NCI-H1694 (cell line): Measurements from ENCODE around the gene ETV6.

Experiments used
- DNase-seq: peaks from one replicate; lab custom pipeline; 2025; lab: John Stamatoyannopoulos, UW

The ETV6 gene

GRCh38 chr12:11718105-11718504 lies 68.6 kb downstream of the ETV6 start:
- DNase-seq = no peak

- no peak for DNase-seq
Measured at GRCh38 chr12:11718768-11719253, 69.3 kb downstream of the ETV6 start.

- no peak for DNase-seq
Measured at GRCh38 chr12:11719678-11720099, 70.2 kb downstream of the ETV6 start.

- no peak for DNase-seq
Measured at GRCh38 chr12:11722071-11722470, 72.6 kb downstream of the ETV6 start.

GRCh38 chr12:11722578-11723138 lies 73.2 kb downstream of the ETV6 start:
- DNase-seq = no peak

- no peak for DNase-seq
Measured at GRCh38 chr12:11723993-11724392, 74.5 kb downstream of the ETV6 start.

- no peak for DNase-seq
Measured at GRCh38 chr12:11724888-11725311, 75.4 kb downstream of the ETV6 start.

GRCh38 chr12:11725686-11726085 lies 76.2 kb downstream of the ETV6 start:
- DNase-seq = no peak

- DNase-seq = no peak
Measured at GRCh38 chr12:11726659-11727058, 77.2 kb downstream of the ETV6 start.

- no peak for DNase-seq
Measured at GRCh38 chr12:11727133-11727664, 77.7 kb downstream of the ETV6 start.

- DNase-seq = no peak
Measured at GRCh38 chr12:11728154-11728755, 78.8 kb downstream of the ETV6 start.

GRCh38 chr12:11729008-11729407 lies 79.5 kb downstream of the ETV6 start:
- DNase-seq = no peak

- DNase-seq = no peak
Measured at GRCh38 chr12:11729439-11730150, 80.1 kb downstream of the ETV6 start.

GRCh38 chr12:11730299-11731041 lies 81.0 kb downstream of the ETV6 start:
- DNase-seq = no peak

GRCh38 chr12:11731042-11731357 lies 81.5 kb downstream of the ETV6 start:
- DNase-seq = no peak

- DNase-seq = no peak
Measured at GRCh38 chr12:11731455-11731854, 82.0 kb downstream of the ETV6 start.

GRCh38 chr12:11732023-11732422 lies 82.5 kb downstream of the ETV6 start:
- DNase-seq = no peak

- no peak for DNase-seq
Measured at GRCh38 chr12:11732715-11733114, 83.2 kb downstream of the ETV6 start.

- no peak for DNase-seq
Measured at GRCh38 chr12:11734580-11735180, 85.2 kb downstream of the ETV6 start.

- no peak for DNase-seq
Measured at GRCh38 chr12:11738450-11738849, 89.0 kb downstream of the ETV6 start.

- DNase-seq = no peak
Measured at GRCh38 chr12:11739980-11740577, 90.6 kb downstream of the ETV6 start.
